B cell (primary cell): ENCODE results near the gene PLA2G5. TPM values are rescaled to one million over a fixed set of nuclear protein-coding genes. Genes with fewer than 3 reads are reported as not detected.

Experiments used
- ATAC-seq: fragments of 200-7000 bp; cut with Tn5 transposase; one replicate; pipeline ENCODE4 v1.10.0; 2021; ENCODE audit warnings: low read depth, mild to moderate bottlenecking, moderate number of reproducible peaks, moderate library complexity
- CTCF ChIA-PET: fragments of 350-600 bp; sonication (Branson Sonifier 250); formaldehyde crosslinking; loops from one replicate; lab custom pipeline; 2021; ENCODE audit warnings: antibody characterized with exemption, inconsistent platforms; lab: Charles Lee
- POLR2A ChIA-PET: fragments of 350-600 bp; sonication (Branson Sonifier 250); formaldehyde crosslinking; loops from one replicate; lab custom pipeline; 2021; ENCODE audit warnings: antibody characterized with exemption; lab: Charles Lee
- DNase-seq: peaks from one replicate; pipeline ENCODE4 v3.0.0; 2013
- H2AFZ ChIP-seq: 2 replicates; pipeline ENCODE4 v1.6.1; 2012; ENCODE audit warnings: mild to moderate bottlenecking, low read depth, low read length; ENCODE audit not compliant: insufficient read depth, poor library complexity, severe bottlenecking
- H3K27ac ChIP-seq, 2 donors: 1 replicate in 1 of 2; 2 replicates in 1 of 2; pipeline ENCODE4 v1.5.1; 2012 to 2013; ENCODE audit warnings: low read length in 2 of 2, mild to moderate bottlenecking in 2 of 2, moderate library complexity in 1 of 2
- H3K27me3 ChIP-seq, 4 experiments: fragments of 200-600 bp in 1 of 4; sonication (generic) in 1 of 4; replicated peaks in 1 of 4; 1 replicate in 2 of 4; 2 replicates in 2 of 4; pipeline versions ENCODE4 v1.6.1 to v1.7.0; 2013 to 2016; ENCODE audit warnings: low read length in 3 of 4, mild to moderate bottlenecking in 2 of 4, mixed read lengths in 1 of 4, moderate library complexity in 1 of 4; ENCODE audit not compliant: insufficient read depth in 4 of 4, control insufficient read depth in 3 of 4; ENCODE audit errors: control extremely low read depth in 1 of 4
- H3K36me3 ChIP-seq, 2 experiments: replicated peaks in 1 of 2; 1 replicate in 1 of 2; 2 replicates in 1 of 2; pipeline versions ENCODE4 v1.6.1 to v1.7.1; 2013; ENCODE audit warnings: low read length in 1 of 2; ENCODE audit not compliant: insufficient read depth in 2 of 2, control insufficient read depth in 1 of 2; ENCODE audit errors: control extremely low read depth in 1 of 2, extremely low read depth in 1 of 2
- H3K4me1 ChIP-seq, 2 donors: fragments of 200-600 bp in 1 of 2; sonication (generic) in 1 of 2; 1 replicate in 1 of 2; 2 replicates in 1 of 2; pipeline versions ENCODE4 v1.5.1 to v1.6.1; 2013 to 2017; ENCODE audit warnings: low read length in 2 of 2; ENCODE audit not compliant: control insufficient read depth in 2 of 2, insufficient read depth in 2 of 2
- H3K4me2 ChIP-seq: replicated peaks from 2 replicates; pipeline ENCODE3; 2012; ENCODE audit warnings: mild to moderate bottlenecking, low read depth, low read length; ENCODE audit not compliant: poor library complexity, severe bottlenecking
- H3K4me3 ChIP-seq, 5 experiments: fragments of 200-600 bp in 1 of 5; sonication (generic) in 1 of 5; 1 replicate in 3 of 5; 2 replicates in 2 of 5; pipeline versions ENCODE4 v1.5.1 to v1.7.0; 2011 to 2016; ENCODE audit warnings: low read length in 4 of 5, mild to moderate bottlenecking in 4 of 5, low read depth in 2 of 5, control low read depth in 1 of 5, moderate library complexity in 1 of 5; ENCODE audit not compliant: insufficient read depth in 1 of 5; ENCODE audit errors: control extremely low read depth in 1 of 5, extremely low read depth in 1 of 5
- H3K79me2 ChIP-seq: fragments of 200-600 bp; sonication (generic); one replicate; pipeline ENCODE4 v1.6.0; 2016; ENCODE audit warnings: low read length; ENCODE audit not compliant: control insufficient read depth, insufficient read depth
- H3K9ac ChIP-seq: fragments of 200-600 bp; sonication (generic); 2 replicates; pipeline ENCODE4 v1.6.1; 2017; ENCODE audit warnings: mild to moderate bottlenecking, low read length, moderate library complexity
- H3K9me3 ChIP-seq, 3 donors: one replicate each; pipeline versions ENCODE4 v1.6.1 to v1.7.1; 2013; ENCODE audit warnings: low read length in 2 of 3; ENCODE audit not compliant: control insufficient read depth in 2 of 3, insufficient read depth in 1 of 3; ENCODE audit errors: control extremely low read depth in 1 of 3
- H4K20me1 ChIP-seq: 2 replicates; pipeline ENCODE4 v1.6.0; 2012; ENCODE audit warnings: mild to moderate bottlenecking, low read length; ENCODE audit not compliant: insufficient read depth, control insufficient read depth, poor library complexity, severe bottlenecking
- H3K27ac Mint-ChIP-seq: one replicate; pipeline ENCODE4 v1.8.0; 2021; ENCODE audit warnings: mixed read lengths
- H3K27me3 Mint-ChIP-seq: one replicate; pipeline ENCODE4 v1.8.0; 2021; ENCODE audit warnings: mixed read lengths
- H3K4me1 Mint-ChIP-seq: one replicate; pipeline ENCODE4 v1.8.0; 2021; ENCODE audit warnings: mixed read lengths
- H3K4me3 Mint-ChIP-seq: one replicate; pipeline ENCODE4 v1.8.0; 2021; ENCODE audit warnings: mixed read lengths
- H3K9me3 Mint-ChIP-seq: one replicate; pipeline ENCODE4 v1.8.0; 2022; ENCODE audit warnings: mixed read lengths; ENCODE audit not compliant: insufficient read depth
- EZH2 ChIP-seq: IDR thresholded peaks from 2 replicates; pipeline ENCODE4 v1.6.1; 2012; ENCODE audit warnings: borderline replicate concordance, low read depth, mild to moderate bottlenecking, moderate library complexity, low read length; ENCODE audit not compliant: insufficient read depth, poor library complexity, severe bottlenecking
- WGBS: methylation state at CpG from one replicate; pipeline ENCODE4 v1.1.5; 2013; ENCODE audit warnings: missing lambda C conversion rate; ENCODE audit not compliant: insufficient coverage; 5-methylcytosine and 5-hydroxymethylcytosine counted together
- intact Hi-C: fragments of 100-400 bp; cut with micrococcal nuclease; formaldehyde crosslinking; loops from one replicate; pipeline ENCODE4 v1.10.0; 2022
- polyA plus RNA-seq: library from polyadenylated mRNA; depleted of rRNA; stranded (reverse); fragments of >200 nt; gene quantifications from 2 replicates; pipeline ENCODE4 v1.2.3, GENCODE V29; 2012
- total RNA-seq, 2 donors: library from RNA; stranded (reverse); fragments of 120-200 nt in 1 of 2; gene quantifications; 1 replicate in 1 of 2; 2 replicates in 1 of 2; pipeline versions ENCODE4 v1.2.3 to v1.2.4, GENCODE V29; 2013 to 2022
- TF ChIP-seq, protein P1 (sequence below): fragments of 200-600 bp; IDR thresholded peaks from one replicate; pipeline ENCODE4 v1.8.0; 2022; ENCODE audit warnings: antibody characterized with exemption, mild to moderate bottlenecking

The PLA2G5 gene
- total and polyA plus RNA-seq, 2 donors (not counting 1 experiment from before 2014, with no cell fraction given) = not detected

DNA sequence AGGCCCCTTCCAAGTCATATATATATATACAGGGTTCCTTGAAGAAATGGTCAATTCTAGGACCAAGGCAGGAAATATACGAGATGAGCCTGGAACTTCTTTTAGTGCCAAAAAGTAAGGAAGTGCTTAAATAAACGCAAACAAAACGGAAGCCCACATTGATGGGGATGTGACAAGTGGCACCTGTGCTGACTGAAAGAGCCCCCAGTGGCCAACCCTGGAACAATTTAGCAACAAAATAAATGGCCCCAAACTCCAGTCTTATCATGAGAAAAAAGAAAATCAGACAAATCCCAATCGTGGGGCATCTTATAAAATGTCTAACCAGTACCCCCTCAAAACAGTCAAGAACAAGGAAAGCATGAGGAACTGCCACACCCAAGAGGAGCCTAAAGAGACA, 17.7 kb downstream of the PLA2G5 start:
- Histone ChIP-seq H3K79me2 (no peaks in the 10 kb centered on the region), H3K27me3 (no peaks in the 10 kb centered on the region), H3K4me1 (peaks cover 8 to 9% of the 10 kb centered on the region in 2 donors), H3K9me3 (no peaks in the 10 kb centered on the region), H3K9ac (no peak overlapping the region), H4K20me1 (no peaks in the 10 kb centered on the region), H3K4me2 (no peak overlapping the region), H3K36me3 (no peaks in the 10 kb centered on the region), H3K4me3 (no peak overlapping the region), H2AFZ (no peak overlapping the region), H3K27ac (no peak overlapping the region)
- no peaks in the 10 kb centered on the region for H3K9me3 Mint-ChIP-seq
- H3K4me1 Mint-ChIP-seq = peaks cover 15% of the 10 kb centered on the region
- ATAC-seq (no peak), DNase-seq (no peak)
- ChIA-PET CTCF (interaction anchor here (0.9 kb wide), 1 partner anchor 8 kb away, joined by 3 read pairs; no protein-coding TSS in a partner anchor), POLR2A (no interaction called here)
- H3K27ac Mint-ChIP-seq = no peak overlapping the region
- no peak for TF ChIP-seq EZH2
- TF ChIP-seq, protein P1, sequence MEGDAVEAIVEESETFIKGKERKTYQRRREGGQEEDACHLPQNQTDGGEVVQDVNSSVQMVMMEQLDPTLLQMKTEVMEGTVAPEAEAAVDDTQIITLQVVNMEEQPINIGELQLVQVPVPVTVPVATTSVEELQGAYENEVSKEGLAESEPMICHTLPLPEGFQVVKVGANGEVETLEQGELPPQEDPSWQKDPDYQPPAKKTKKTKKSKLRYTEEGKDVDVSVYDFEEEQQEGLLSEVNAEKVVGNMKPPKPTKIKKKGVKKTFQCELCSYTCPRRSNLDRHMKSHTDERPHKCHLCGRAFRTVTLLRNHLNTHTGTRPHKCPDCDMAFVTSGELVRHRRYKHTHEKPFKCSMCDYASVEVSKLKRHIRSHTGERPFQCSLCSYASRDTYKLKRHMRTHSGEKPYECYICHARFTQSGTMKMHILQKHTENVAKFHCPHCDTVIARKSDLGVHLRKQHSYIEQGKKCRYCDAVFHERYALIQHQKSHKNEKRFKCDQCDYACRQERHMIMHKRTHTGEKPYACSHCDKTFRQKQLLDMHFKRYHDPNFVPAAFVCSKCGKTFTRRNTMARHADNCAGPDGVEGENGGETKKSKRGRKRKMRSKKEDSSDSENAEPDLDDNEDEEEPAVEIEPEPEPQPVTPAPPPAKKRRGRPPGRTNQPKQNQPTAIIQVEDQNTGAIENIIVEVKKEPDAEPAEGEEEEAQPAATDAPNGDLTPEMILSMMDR = peak; percentile 46
- H3K4me3 Mint-ChIP-seq = no peak overlapping the region
- 54% methylated on average over 4 of the region's 4 CpGs for WGBS
- peaks cover 2% of the 10 kb centered on the region for H3K27me3 Mint-ChIP-seq
- intact Hi-C loops = no loop called here

DNA sequence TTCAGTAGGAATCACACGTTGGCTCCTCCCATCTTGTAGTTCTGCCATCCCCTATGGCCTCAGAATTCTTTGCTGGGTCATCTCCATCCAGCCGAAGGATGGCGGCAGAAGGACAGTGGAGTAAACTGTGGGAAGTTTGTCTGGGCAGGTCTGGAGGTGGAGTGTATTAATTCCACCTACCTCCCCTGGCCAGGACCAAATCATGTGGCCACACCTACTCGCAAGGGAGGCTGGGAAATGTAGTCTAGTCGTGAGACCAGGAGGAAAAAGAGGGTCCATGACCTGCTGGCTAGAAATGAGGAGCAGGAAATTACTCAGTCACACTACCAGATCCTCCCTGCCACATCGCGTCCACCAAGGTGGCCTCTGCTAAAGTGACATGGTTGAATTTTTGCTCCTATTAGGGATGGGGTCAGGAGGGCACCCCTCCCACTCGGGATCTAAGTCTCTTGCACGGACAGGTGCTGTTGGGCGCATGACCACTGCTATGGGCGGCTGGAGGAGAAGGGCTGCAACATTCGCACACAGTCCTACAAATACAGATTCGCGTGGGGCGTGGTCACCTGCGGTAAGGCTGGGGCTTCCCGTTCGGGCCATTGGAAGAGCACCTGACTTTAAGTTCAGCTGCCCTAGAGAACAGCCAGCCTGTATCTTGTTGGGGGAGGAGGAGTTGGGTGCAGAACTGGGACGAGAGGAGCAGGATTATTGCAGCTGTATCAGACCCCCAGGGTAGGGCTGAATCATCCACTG, 19.5 kb downstream of the PLA2G5 start:
- Mint-ChIP-seq H3K27ac (no peak overlapping the region), H3K4me1 (peaks cover 9% of the 10 kb centered on the region), H3K27me3 (peaks cover 7% of the 10 kb centered on the region), H3K4me3 (no peak overlapping the region), H3K9me3 (no peaks in the 10 kb centered on the region)
- intact Hi-C loops = no loop called here
- no peak overlapping the region for H3K9ac ChIP-seq
- TF ChIP-seq, protein P1 = no peak
- no peak for TF ChIP-seq EZH2
- WGBS = 98% methylated on average over 11 of the region's 19 CpGs
- ATAC-seq (no peak), DNase-seq (no peak)
- H4K20me1 ChIP-seq = no peaks in the 10 kb centered on the region
- peaks cover 6 to 9% of the 10 kb centered on the region in 2 donors for H3K4me1 ChIP-seq
- H3K36me3 ChIP-seq = no peaks in the 10 kb centered on the region
- no peaks in the 10 kb centered on the region for H3K79me2 ChIP-seq
- H3K9me3 ChIP-seq = no peaks in the 10 kb centered on the region
- no peak overlapping the region for H3K4me2 ChIP-seq
- H3K27ac ChIP-seq = no peak overlapping the region
- H2AFZ ChIP-seq = no peak overlapping the region
- H3K4me3 ChIP-seq = no peak overlapping the region
- ChIA-PET CTCF (interaction anchor here (0.9 to 1.2 kb wide), 2 partner anchors 11 to 114 kb away, joined by 3 read pairs; no protein-coding TSS in a partner anchor), POLR2A (no interaction called here)
- H3K27me3 ChIP-seq = no peaks in the 10 kb centered on the region
